KMS-11 (cell line): ENCODE results near the gene CDH4.

Source experiments
- H2AFZ ChIP-seq: fragments of 200-600 bp; sonication (generic); 2 replicates; pipeline ENCODE4 v1.6.1; 2016; ENCODE audit warnings: antibody characterized with exemption, mixed run types, low read depth
- H3K27ac ChIP-seq: fragments of 200-600 bp; sonication (generic); 2 replicates; pipeline ENCODE4 v1.6.1; 2016; ENCODE audit warnings: mild to moderate bottlenecking, mixed run types
- H3K27me3 ChIP-seq: fragments of 200-600 bp; sonication (generic); 2 replicates; pipeline ENCODE4 v1.6.1; 2017; ENCODE audit warnings: mild to moderate bottlenecking, low read depth, mixed run types, moderate library complexity; ENCODE audit not compliant: insufficient read depth
- H3K36me3 ChIP-seq: fragments of 200-600 bp; sonication (generic); 2 replicates; pipeline ENCODE4 v1.6.1; 2017; ENCODE audit warnings: mild to moderate bottlenecking, mixed run types; ENCODE audit not compliant: insufficient read depth
- H3K4me1 ChIP-seq: fragments of 200-600 bp; sonication (generic); 2 replicates; pipeline ENCODE4 v1.6.1; 2016; ENCODE audit warnings: mild to moderate bottlenecking, low read depth, mixed run types; ENCODE audit not compliant: poor library complexity, severe bottlenecking
- H3K4me2 ChIP-seq: fragments of 200-600 bp; sonication (generic); 2 replicates; pipeline ENCODE4 v1.7.0; 2016; ENCODE audit warnings: mild to moderate bottlenecking, mixed run types
- H3K4me3 ChIP-seq: fragments of 200-600 bp; sonication (generic); IDR thresholded peaks from 2 replicates; pipeline ENCODE4 v1.6.1; 2017; ENCODE audit warnings: low read depth, low read length, mixed read lengths; ENCODE audit not compliant: insufficient read depth
- H3K79me2 ChIP-seq: fragments of 200-600 bp; sonication (generic); 2 replicates; pipeline ENCODE4 v1.6.1; 2016; ENCODE audit warnings: low read depth, mixed run types; ENCODE audit not compliant: insufficient read depth
- H3K9ac ChIP-seq: fragments of 200-600 bp; sonication (generic); 2 replicates; pipeline ENCODE4 v1.6.1; 2016; ENCODE audit warnings: mild to moderate bottlenecking, mixed run types
- H4K20me1 ChIP-seq: fragments of 200-600 bp; sonication (generic); 2 replicates; pipeline ENCODE4 v1.6.1; 2016; ENCODE audit warnings: mild to moderate bottlenecking, mixed run types; ENCODE audit not compliant: insufficient read depth
- TF ChIP-seq, protein P1 (sequence below): fragments of 200-600 bp; sonication (generic); conservative IDR thresholded peaks from 2 replicates; pipeline ENCODE4 v1.6.1; 2017; ENCODE audit warnings: low read depth, mild to moderate bottlenecking, antibody characterized with exemption, low read length, moderate library complexity, mixed read lengths

CDH4 gene

DNA sequence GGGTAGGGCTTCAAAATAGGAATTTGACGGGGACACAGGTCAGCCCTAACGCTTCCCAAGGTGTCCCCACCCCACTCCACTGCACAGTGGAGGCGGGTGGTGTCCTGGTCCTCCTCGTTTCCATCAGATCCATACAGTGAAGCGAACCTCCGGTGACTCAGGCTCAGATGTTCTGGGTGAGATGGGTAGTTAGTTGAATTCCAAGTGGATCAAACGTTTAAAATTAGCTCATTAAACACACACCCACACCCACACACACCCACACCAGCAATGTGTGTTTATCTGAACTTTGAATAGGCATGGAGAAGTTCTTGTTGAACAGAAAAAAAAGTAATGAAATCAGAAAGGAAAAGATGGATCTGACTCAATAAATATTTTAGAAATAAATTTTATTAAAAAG lies 58.9 kb downstream of the CDH4 start:
- Histone ChIP-seq H3K4me2 (no peak overlapping the region), H3K9ac (no peak overlapping the region), H3K4me1 (no peaks in the 10 kb centered on the region), H3K27me3 (no peaks in the 10 kb centered on the region; the same call in 1 of the 2 replicates), H3K36me3 (no peaks in the 10 kb centered on the region), H4K20me1 (no peaks in the 10 kb centered on the region), H3K4me3 (no peak overlapping the region), H2AFZ (no peak overlapping the region), H3K79me2 (no peaks in the 10 kb centered on the region), H3K27ac (no peak overlapping the region)
- TF ChIP-seq, protein P1, sequence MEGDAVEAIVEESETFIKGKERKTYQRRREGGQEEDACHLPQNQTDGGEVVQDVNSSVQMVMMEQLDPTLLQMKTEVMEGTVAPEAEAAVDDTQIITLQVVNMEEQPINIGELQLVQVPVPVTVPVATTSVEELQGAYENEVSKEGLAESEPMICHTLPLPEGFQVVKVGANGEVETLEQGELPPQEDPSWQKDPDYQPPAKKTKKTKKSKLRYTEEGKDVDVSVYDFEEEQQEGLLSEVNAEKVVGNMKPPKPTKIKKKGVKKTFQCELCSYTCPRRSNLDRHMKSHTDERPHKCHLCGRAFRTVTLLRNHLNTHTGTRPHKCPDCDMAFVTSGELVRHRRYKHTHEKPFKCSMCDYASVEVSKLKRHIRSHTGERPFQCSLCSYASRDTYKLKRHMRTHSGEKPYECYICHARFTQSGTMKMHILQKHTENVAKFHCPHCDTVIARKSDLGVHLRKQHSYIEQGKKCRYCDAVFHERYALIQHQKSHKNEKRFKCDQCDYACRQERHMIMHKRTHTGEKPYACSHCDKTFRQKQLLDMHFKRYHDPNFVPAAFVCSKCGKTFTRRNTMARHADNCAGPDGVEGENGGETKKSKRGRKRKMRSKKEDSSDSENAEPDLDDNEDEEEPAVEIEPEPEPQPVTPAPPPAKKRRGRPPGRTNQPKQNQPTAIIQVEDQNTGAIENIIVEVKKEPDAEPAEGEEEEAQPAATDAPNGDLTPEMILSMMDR = no peak

DNA sequence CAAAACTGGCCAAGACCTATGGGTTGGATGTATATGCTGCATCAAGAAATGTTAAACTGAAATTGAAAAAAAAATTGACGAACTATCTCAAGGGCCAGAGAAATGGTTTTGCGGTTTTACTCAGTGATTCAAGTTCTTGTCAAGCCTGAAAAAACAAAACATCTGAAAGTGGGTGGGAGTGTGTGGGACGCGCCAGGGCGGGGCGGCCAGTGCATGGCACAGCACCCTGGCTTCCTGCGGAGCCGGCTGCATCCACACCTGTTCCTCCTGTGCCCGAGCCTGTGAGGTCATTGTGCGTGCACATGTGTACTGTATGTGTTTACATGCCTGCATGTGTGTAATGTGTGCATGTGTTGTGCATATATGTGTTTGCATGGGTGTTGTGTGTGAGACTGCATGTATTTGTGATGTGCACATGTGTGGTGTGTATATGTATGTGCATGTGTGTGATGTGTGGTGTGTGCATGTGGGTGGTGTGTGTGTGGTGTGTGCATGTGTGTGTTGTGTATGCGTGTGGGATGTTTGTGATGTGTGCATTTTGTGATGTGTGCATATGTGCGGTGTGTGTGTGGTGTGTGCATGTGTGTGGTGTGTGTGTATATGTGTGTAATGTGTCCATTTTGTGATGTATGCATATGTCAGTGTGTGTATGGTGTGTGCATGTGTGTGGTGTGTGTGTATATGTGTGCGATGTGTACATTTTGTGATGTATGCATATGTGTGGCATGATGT lies 59.8 kb downstream of the CDH4 start:
- H3K4me2 ChIP-seq = no peak overlapping the region
- no peak overlapping the region for H2AFZ ChIP-seq
- TF ChIP-seq, protein P1 = no peak
- no peak overlapping the region for H3K27ac ChIP-seq
- no peak overlapping the region for H3K9ac ChIP-seq
- H3K27me3 ChIP-seq = no peaks in the 10 kb centered on the region; the same call in 1 of the 2 replicates
- no peaks in the 10 kb centered on the region for H3K36me3 ChIP-seq
- no peak overlapping the region for H3K4me3 ChIP-seq
- no peaks in the 10 kb centered on the region for H3K79me2 ChIP-seq
- no peaks in the 10 kb centered on the region for H3K4me1 ChIP-seq
- H4K20me1 ChIP-seq = no peaks in the 10 kb centered on the region

DNA sequence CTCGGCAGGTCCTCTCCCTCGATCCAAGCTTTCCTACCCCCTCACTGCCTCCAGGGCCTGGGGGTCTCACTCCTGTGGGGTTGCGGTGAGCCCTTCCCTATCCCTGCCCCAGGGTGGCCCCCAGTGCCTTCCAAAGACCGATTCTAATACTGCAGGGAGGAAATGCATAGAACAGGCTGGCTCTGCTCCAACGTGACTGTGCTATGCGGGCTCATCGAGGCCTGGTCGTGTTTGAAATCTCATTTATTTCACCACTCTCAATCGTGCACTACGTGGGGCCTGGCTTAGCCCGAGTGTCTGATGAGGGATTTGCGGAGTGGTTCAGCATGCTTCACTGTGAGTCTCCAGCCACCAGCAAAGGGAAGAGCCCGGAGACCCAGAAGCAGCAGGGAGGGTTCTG lies 60.9 kb downstream of the CDH4 start:
- H3K27ac ChIP-seq = no peak overlapping the region
- H3K79me2 ChIP-seq = no peaks in the 10 kb centered on the region
- no peak overlapping the region for H3K4me3 ChIP-seq
- no peak overlapping the region for H3K9ac ChIP-seq
- TF ChIP-seq, protein P1 = no peak
- H3K27me3 ChIP-seq = no peaks in the 10 kb centered on the region; the same call in 1 of the 2 replicates
- H4K20me1 ChIP-seq = no peaks in the 10 kb centered on the region
- no peak overlapping the region for H2AFZ ChIP-seq
- no peaks in the 10 kb centered on the region for H3K4me1 ChIP-seq
- H3K4me2 ChIP-seq = no peak overlapping the region
- H3K36me3 ChIP-seq = no peaks in the 10 kb centered on the region

DNA sequence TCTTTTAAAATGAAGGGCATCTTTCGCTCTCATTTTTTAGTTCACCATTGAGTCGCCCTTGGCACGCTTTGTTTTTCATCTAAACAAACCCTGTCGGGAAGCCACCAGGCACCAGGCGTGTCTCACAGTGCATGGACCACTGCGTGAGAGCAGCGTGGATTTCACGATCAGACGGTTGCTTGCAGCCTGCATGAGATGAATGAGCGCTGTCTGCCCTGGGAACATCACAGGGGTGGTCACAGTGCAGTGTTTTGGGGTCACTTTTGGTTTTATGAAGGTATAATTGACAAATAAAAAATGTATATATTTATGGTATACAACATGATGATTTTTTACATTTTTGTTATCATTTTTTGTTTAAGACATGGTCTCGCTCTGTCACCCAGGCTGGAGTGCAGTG lies 61.3 kb downstream of the CDH4 start:
- no peak overlapping the region for H3K4me2 ChIP-seq
- no peaks in the 10 kb centered on the region for H3K79me2 ChIP-seq
- TF ChIP-seq, protein P1 = no peak
- no peak overlapping the region for H3K27ac ChIP-seq
- H3K4me3 ChIP-seq = no peak overlapping the region
- H3K9ac ChIP-seq = no peak overlapping the region
- H2AFZ ChIP-seq = no peak overlapping the region
- H4K20me1 ChIP-seq = no peaks in the 10 kb centered on the region
- no peaks in the 10 kb centered on the region for H3K36me3 ChIP-seq
- no peaks in the 10 kb centered on the region for H3K27me3 ChIP-seq
- no peaks in the 10 kb centered on the region for H3K4me1 ChIP-seq
